IPS-NIHi11 (cell line): Measurements from ENCODE around the gene ST3GAL3.

ENCODE experiments used
- DNase-seq: peaks from one replicate; pipeline ENCODE4 v3.0.0; 2012; ENCODE audit warnings: mixed read lengths, low spot score

ST3GAL3 gene

DNA sequence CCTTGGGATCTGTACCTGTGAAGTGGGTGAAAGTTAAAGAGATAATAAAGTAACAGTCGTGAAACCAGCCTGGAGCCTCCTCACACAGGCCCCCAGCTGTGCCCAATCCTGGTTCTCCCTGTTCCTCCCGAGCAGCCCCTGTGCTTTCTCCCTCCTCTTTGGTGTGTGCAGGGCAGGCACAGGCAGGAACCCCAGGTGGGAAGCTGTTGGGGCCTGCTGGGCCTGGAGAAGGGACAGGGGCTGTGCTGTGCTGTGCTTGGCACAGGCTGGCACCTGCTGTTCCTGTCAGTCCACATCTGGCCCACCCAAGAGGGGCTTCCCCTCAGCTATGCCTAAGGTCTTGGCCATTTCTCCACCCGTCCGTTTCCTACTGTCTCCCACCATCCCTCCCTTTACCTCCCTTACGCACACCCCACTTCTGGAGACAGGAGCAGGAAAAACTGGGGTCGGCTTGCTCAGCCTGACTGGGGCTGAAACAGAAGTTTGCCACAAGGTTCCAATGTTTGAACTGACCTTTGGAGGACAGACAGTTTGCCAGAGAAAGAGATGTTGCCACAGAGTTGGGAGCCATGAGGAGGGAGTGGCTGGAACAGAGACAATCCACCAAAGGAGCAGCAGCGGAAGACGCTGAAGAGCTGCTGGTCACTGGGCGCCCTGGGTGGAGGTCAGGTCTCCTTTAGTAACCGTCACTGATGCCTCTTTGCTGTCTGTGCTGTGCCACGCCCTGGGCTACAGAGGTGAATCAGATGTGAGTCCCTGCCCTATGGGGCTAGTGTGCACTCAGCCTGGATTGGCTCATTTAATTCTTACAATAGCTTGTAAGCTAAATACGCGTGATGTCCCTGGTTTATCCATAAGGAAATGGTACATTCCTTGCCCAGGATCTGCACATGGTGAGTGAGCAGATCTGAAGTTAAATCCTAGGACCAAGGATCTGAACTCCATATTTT, 207.5 kb downstream of the ST3GAL3 start:
- no peak for DNase-seq

GRCh38 chr1:43919906-43920305, 212.6 kb downstream of the ST3GAL3 start:
- no peak for DNase-seq

- DNase-seq, result no peak
These were observed 213.7 kb downstream of the ST3GAL3 start for GRCh38 chr1:43921022-43921421.

DNA sequence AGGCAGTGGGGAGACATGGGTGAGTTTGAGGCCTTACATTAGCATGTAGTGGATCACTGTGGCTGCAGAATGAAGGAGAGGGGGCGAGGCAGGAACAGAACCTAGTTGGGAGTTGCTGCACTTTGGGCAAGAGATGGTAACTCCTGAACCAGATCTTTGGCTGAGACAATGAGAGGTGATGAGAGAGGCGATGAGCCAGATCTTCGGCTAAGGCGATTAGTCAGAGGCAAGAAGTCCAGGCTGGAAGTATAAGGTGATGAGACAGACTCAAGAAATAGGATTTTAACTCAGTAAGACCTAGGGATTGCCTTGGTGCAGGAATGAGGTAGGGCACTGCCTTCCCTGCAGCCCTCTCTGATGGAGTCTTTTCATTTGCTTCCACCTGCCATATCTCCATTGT, 217.2 kb downstream of the ST3GAL3 start:
- DNase-seq, result no peak

- no peak for DNase-seq
These were observed 218.5 kb downstream of the ST3GAL3 start for GRCh38 chr1:43925846-43926245.

DNA sequence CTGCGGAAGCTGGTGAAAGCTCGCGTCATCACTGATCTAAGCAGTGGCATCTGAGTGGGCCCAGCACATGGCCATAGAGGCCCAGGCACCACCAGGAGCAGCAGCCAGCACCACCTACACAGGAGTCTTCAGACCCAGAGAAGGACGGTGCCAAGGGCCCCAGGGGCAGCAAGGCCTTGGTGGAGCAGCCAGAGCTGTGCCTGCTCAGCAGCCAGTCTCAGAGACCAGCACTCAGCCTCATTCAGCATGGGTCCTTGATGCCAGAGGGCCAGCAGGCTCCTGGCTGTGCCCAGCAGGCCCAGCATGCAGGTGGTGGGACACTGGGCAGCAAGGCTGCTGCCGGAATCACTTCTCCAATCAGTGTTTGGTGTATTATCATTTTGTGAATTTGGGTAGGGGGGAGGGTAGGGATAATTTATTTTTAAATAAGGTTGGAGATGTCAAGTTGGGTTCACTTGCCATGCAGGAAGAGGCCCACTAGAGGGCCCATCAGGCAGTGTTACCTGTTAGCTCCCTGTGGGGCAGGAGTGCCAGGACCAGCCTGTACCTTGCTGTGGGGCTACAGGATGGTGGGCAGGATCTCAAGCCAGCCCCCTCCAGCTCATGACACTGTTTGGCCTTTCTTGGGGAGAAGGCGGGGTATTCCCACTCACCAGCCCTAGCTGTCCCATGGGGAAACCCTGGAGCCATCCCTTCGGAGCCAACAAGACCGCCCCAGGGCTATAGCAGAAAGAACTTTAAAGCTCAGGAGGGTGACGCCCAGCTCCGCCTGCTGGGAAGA, 223.0 kb downstream of the ST3GAL3 start:
- peak; percentile 69 for DNase-seq

GRCh38 chr1:43930949-43931275, 223.6 kb downstream of the ST3GAL3 start:
- DNase-seq, result no peak

GRCh38 chr1:43931711-43932660, 224.7 kb downstream of the ST3GAL3 start:
- no peak for DNase-seq

DNA sequence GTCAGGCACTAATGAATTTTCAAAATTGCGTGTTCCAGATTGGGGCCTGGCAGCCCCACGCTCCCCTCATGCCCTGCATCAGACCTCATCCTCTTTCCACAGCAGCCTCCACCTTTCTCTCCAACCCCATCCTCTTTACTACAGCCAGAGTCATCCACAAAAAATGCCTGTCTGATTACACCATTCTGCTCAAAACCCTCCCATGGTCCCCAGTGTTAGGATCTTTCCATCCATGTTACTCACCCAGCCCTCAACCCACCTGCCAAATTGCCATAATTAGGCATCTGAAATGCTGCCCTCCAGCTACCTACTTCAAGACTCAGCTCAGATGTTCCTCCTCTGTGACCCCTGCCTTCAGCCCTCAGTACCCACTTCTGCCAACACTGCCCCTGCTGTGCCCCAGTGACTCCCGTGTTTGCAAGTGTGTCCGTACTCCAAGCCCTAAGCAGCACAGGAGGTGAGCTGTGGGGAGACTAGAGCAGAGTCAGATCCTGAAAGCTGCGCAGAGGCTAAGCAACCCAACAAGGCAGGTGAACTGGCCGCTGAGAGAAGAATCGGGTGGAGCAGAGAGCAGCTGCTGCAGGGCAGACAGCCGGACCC, 225.6 kb downstream of the ST3GAL3 start:
- DNase-seq, result no peak

DNA sequence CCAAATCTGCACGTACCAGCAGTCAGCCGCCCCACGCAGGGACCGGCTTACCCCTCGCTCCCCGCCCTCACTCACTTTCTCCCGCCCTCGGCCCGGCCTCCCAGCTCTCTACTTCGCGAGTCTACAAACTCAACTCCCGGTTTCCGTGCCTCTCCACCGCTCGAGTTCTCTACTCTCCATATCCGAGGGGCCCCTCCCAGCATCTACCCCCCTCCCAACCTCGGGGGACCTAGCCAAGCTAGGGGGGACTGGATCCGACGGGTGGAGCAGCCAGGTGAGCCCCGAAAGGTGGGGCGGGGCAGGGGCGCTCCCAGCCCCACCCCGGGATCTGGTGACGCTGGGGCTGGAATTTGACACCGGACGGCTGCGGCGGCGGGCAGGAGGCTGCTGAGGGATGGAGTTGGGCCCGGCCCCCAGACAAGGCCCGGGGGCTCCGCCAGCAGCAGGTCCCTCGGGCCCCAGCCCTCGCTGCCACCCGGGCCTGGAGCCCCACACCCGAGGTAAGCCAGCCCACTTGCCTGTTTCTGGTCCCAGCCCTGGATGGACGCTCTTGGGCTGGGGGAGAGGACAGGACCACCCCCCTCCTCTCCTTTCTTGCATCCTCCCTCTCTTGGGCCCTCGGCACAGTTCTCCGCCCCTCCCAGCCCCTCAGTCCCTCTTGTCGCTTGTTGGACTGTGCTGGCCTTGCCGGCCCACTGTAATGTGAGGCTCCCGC, 226.2 kb downstream of the ST3GAL3 start, which contains the start of gene ARTN:
ARTN (plus strand) TSS at position 416 of the 715 bp plus-strand sequence. CDS start 1,856 bp downstream, outside the sequence.
- peak; percentile 89 for DNase-seq

DNA sequence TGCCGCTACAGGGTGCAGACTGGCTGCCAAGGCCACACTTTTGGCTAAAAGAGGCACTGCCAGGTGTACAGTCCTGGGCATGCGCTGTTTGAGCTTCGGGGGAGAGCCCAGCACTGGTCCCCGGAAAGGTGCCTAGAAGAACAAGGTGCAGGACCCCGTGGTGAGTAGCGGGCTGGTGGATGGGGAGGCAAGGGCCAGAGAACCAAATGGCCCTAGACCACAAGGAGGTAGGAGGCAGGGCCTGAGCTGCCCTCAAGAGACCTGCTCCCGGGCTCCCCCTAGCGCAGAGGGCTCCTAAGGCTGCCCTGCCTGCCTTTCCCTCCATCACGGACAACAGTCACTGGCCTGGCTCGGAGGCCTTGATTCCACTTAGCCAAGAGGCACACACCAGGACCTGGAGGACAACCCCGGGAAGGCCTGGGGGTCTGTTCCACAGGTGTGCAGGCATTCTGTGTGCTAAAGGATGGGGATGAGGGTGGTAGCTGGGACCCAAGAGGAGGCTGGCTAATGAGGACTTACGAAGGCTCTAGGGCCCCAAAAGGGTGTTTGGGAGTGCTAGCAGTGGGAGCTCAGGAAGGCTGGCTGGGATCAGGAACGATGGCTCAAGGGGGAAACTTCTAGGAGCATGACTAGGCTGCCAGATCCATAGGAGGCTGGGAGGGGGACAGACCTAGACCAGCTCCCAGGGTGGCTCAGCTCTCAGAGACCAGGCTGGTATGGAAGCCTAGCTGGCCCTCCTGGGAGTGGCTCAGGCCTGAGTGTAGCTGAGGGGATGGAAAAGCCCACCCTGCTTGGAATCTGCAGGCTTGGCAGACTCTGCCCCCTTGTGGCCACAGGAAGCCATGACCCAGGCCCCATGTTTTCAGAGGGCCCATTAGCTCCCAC, 227.0 kb downstream of the ST3GAL3 start:
- DNase-seq, result peak; percentile 86

DNA sequence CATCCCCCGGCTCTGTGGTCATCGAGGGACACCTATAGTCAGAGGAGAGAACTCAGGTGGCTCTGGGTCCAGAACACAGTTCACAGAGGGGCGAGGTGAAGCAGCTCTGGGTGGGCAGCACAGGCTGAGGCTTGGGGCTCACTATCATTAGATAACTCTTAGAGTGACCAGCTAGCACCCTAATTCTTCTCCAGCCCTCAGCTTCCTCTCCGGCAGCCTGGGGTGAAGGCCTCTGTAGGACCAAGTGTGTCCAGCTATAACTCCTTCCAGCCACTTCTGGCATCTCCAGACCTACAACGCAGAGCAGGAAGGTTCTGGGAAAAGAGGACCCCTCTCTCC, 227.6 kb downstream of the ST3GAL3 start:
- no peak for DNase-seq

DNA sequence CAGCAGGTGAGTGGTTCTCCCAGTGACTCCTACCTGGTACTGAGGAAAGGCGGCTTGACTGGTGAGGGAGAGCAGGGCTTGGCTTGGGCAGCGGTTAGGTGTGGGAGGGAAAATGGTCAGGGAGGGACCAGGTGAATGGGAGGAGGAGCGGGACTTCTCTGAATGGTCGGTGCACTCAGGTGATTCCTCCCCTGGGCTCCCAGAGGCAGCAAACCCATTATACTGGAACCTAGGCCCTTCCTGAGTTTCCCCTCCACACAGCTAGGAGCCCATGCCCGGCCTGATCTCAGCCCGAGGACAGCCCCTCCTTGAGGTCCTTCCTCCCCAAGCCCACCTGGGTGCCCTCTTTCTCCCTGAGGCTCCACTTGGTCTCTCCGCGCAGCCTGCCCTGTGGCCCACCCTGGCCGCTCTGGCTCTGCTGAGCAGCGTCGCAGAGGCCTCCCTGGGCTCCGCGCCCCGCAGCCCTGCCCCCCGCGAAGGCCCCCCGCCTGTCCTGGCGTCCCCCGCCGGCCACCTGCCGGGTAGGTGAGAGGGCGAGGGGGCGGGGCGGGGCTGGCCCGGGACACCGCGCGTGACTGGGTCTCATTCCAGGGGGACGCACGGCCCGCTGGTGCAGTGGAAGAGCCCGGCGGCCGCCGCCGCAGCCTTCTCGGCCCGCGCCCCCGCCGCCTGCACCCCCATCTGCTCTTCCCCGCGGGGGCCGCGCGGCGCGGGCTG, 228.5 kb downstream of the ST3GAL3 start:
- DNase-seq, result peak; percentile 70

DNA sequence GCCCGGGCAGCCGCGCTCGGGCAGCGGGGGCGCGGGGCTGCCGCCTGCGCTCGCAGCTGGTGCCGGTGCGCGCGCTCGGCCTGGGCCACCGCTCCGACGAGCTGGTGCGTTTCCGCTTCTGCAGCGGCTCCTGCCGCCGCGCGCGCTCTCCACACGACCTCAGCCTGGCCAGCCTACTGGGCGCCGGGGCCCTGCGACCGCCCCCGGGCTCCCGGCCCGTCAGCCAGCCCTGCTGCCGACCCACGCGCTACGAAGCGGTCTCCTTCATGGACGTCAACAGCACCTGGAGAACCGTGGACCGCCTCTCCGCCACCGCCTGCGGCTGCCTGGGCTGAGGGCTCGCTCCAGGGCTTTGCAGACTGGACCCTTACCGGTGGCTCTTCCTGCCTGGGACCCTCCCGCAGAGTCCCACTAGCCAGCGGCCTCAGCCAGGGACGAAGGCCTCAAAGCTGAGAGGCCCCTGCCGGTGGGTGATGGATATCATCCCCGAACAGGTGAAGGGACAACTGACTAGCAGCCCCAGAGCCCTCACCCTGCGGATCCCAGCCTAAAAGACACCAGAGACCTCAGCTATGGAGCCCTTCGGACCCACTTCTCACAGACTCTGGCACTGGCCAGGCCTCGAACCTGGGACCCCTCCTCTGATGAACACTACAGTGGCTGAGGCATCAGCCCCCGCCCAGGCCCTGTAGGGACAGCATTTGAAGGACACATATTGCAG, 229.3 kb downstream of the ST3GAL3 start:
- DNase-seq, result peak; percentile 68

GRCh38 chr1:43937179-43937865, 230.0 kb downstream of the ST3GAL3 start:
- no peak for DNase-seq

DNA sequence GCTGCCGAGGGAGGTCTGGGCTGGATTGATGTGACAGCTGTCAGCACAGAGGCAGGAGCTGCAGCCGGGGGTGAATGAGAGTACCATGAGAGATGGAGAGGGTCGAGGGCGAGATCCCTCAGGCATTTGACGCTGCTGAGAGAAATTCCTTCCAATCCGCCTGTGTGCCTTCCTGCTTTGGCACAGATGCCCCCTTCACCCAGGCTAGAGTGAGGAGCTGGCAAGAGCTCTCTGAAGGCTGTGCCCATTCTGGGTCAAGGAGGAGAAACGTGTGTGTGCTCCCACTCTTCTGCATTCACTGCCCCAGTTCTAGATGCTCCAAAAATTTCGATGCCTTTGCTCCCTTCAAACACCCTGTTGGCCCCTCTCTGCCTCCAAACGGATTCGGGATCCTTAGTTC, 231.0 kb downstream of the ST3GAL3 start:
- DNase-seq, result no peak

DNA sequence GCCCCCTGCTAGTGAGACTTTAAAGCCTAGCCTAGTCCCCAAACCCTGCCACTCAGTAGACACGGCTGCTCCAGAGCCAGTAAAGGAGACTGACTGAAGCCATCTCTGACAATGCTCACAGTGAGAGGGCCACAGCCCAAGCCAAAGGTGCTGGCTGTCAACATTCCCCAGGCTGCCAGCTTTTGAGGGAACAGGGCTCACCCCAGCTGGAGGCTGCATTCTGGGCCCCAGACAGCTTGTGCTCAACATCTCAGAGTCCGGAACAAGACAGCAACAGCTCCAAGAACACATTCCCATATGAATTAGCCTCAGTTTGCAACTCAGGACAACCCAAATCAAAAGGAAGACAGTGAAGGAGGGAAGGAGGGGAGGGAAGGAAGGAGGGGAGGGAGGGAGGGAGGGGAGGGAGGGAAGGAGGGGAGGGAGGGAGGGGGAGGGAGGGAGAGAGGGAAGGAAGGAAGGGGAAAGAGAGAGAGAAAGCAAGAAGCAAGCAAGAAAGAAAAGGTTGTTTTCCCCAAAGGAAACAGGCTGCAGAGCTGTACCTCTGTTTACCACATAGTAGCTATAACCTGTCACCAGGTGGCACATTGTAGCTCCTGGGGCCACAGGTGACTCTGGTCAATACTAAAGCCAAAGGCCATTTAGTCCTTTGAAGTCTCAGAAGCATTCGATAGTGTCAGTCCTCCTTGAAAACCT, 231.7 kb downstream of the ST3GAL3 start:
- DNase-seq, result no peak
